ENCODE data around the gene TSPAN31.
A peak's percentile ranks its signal among the peaks of the same experiment; 100 is the strongest.

The TSPAN31 gene

GRCh38 chr12:57754411-57755193, 9.8 kb downstream of the TSPAN31 start, which contains the start of gene MARCHF9:
MARCHF9 (plus strand) TSS chr12:57755103; CDS start chr12:57755529, 426 bp downstream.
- peak; percentile 87 for DNase-seq

- DNase-seq: no peak
Measured at GRCh38 chr12:57755194-57755453, 10.3 kb downstream of the TSPAN31 start.

GRCh38 chr12:57755454-57756372, 10.9 kb downstream of the TSPAN31 start:
- peak; percentile 45 for DNase-seq

- peak; percentile 68 for DNase-seq
Measured at GRCh38 chr12:57756406-57757341, 11.8 kb downstream of the TSPAN31 start.

- DNase-seq: no peak
Measured at GRCh38 chr12:57757771-57758170, 12.9 kb downstream of the TSPAN31 start.

GRCh38 chr12:57758552-57759359, 13.9 kb downstream of the TSPAN31 start:
- no peak for DNase-seq

GRCh38 chr12:57759360-57759980, 14.6 kb downstream of the TSPAN31 start:
- peak; percentile 44 for DNase-seq

GRCh38 chr12:57760347-57760982, 15.6 kb downstream of the TSPAN31 start:
- DNase-seq: no peak

GRCh38 chr12:57761391-57761998, 16.7 kb downstream of the TSPAN31 start:
- no peak for DNase-seq

- no peak for DNase-seq
Measured at GRCh38 chr12:57762463-57762862, 17.6 kb downstream of the TSPAN31 start.

- DNase-seq: no peak
Measured at GRCh38 chr12:57763881-57764661, 19.2 kb downstream of the TSPAN31 start.

GRCh38 chr12:57764662-57765002, 19.8 kb downstream of the TSPAN31 start:
- no peak for DNase-seq

GRCh38 chr12:57765003-57765697, 20.3 kb downstream of the TSPAN31 start:
- DNase-seq: peak; percentile 57

- DNase-seq: no peak
Measured at GRCh38 chr12:57765698-57766463, 21.0 kb downstream of the TSPAN31 start.

- no peak for DNase-seq
Measured at GRCh38 chr12:57766464-57767304, 21.8 kb downstream of the TSPAN31 start, which contains the start of gene CYP27B1. CYP27B1 (minus strand) TSS chr12:57767078; CDS start chr12:57767041, 37 bp downstream.

- DNase-seq: no peak
Measured at GRCh38 chr12:57767305-57767698, 22.5 kb downstream of the TSPAN31 start.

- no peak for DNase-seq
Measured at GRCh38 chr12:57767876-57768275, 23.0 kb downstream of the TSPAN31 start.

Measured in activated CD4-positive, alpha-beta T cell treated with anti-CD3 and anti-CD28 coated beads, Interleukin-2, amount 50 U/mL, for 1 hour (primary cell).